Omental fat pad (tissue), 4 donors: Measurements from ENCODE around the gene KANSL1. TPM values are rescaled to one million over a fixed set of nuclear protein-coding genes. Genes with fewer than 3 reads are reported as not detected.
"Not testable (repeated sequence)": the region's sequence is repeated elsewhere in the genome, so short reads cannot be mapped to it uniquely, and the experiment has no call there.

Experiments
- ATAC-seq: fragments of 150-250 bp; one replicate; pipeline ENCODE4 v1.9.1; 2016; ENCODE audit warnings: mild to moderate bottlenecking, moderate library complexity; ENCODE audit not compliant: low FRiP score
- DNase-seq: peaks from one replicate; pipeline ENCODE4 v3.0.0-alpha.2; 2019; ENCODE audit warnings: low spot score
- total RNA-seq, 4 donors: library from RNA; depleted of rRNA; stranded (reverse); fragments of >200 nt; gene quantifications; one replicate each; pipeline ENCODE4 v1.1.0, GENCODE V29; 2016
- TF ChIP-seq, protein P1 (sequence below), 3 donors: fragments of 450-650 bp; IDR thresholded peaks; one replicate each; pipeline ENCODE4 v1.5.1; 2016 to 2017; ENCODE audit warnings: antibody characterized with exemption in 3 of 3, mild to moderate bottlenecking in 3 of 3, moderate library complexity in 2 of 3

The KANSL1 gene
- total RNA-seq, 4 donors from 2014 or later = 48.9 to 109 (median 57.4) TPM

DNA sequence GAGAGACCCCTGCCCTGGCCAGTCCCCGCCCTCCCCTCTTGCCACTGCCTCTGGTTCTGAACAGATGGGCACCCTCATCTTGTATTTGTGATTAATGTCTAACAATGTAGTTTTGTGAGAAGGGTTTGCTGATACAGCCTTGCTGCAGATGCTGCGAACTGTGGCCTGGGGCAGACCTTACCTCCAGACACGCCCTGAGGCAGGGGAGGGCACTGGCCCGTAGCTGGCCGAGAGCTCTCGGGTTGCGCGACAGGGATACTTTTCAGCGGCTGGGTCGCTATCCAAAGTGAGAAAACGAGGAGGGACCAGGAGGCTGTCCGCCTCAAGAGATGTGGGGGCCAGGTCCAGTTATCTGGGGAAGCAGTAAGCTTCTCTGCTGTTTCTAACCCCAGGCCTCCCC, 172.2 kb downstream of the KANSL1 start:
- ATAC-seq (no peak), DNase-seq (no peak)
- TF ChIP-seq, protein P1, sequence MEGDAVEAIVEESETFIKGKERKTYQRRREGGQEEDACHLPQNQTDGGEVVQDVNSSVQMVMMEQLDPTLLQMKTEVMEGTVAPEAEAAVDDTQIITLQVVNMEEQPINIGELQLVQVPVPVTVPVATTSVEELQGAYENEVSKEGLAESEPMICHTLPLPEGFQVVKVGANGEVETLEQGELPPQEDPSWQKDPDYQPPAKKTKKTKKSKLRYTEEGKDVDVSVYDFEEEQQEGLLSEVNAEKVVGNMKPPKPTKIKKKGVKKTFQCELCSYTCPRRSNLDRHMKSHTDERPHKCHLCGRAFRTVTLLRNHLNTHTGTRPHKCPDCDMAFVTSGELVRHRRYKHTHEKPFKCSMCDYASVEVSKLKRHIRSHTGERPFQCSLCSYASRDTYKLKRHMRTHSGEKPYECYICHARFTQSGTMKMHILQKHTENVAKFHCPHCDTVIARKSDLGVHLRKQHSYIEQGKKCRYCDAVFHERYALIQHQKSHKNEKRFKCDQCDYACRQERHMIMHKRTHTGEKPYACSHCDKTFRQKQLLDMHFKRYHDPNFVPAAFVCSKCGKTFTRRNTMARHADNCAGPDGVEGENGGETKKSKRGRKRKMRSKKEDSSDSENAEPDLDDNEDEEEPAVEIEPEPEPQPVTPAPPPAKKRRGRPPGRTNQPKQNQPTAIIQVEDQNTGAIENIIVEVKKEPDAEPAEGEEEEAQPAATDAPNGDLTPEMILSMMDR (IDR thresholded peaks at IDR 0.05) = no peak

DNA sequence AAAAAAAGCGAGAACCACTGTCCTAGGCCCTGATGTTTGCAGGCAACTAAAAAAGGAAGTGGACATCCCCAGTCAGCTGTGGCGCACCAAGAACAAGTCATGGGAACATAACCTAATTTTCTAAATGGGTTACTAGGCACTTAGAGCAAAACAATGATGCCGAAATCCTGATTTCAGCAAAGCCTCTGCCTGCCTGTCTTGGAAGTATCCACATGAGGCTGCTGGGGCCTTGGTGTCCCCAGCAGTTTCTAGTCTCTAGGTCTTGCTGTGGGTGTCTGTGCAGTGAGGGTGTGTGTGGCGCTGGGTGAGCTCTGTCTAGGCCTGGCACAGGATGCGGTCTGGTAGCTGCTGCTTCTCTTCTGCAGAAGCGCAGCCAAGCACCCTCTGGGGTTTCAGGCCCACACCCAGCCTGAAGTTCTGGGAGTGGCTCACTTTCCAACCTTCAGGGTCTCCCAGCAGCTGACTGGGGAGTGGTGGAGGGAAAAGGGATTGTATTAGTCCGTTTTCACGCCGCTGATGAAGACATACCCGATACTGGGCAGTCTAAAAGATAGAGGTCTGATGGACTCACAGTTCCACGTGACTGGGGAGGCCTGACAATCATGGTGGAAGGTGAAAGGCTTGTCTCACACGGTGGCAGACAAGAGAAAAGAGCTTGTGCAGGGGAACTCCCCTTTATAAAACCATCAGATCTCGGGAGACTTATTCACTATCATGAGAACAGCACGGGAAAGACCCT, 173.0 kb downstream of the KANSL1 start:
- ATAC-seq = no peak

GRCh38 chr17:46019408-46019925, 173.8 kb downstream of the KANSL1 start:
- DNase-seq = peak; percentile 1
- not testable (repeated sequence) for ATAC-seq

More for the DNA sequence above, 173.0 kb downstream of the KANSL1 start:
- peak; percentile 7 for DNase-seq
- TF ChIP-seq, protein P1 (IDR thresholded peaks at IDR 0.05) = no peak

GRCh38 chr17:46013502-46014165, 179.6 kb downstream of the KANSL1 start:
- TF ChIP-seq, protein P1 (IDR thresholded peaks at IDR 0.05) = no peak
- ATAC-seq (no peak), DNase-seq (no peak)

DNA sequence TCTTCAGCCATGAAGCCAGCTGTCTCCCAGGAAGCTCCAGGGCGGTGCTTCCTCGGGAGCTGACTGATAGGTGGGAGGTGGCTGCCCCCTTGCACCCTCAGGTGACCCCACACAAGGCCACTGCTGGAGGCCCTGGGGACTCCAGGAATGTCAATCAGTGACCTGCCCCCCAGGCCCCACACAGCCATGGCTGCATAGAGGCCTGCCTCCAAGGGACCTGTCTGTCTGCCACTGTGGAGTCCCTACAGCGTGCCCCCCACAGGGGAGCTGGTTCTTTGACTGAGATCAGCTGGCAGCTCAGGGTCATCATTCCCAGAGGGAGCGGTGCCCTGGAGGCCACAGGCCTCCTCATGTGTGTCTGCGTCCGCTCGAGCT, 180.1 kb downstream of the KANSL1 start:
- ATAC-seq (no peak), DNase-seq (no peak)
- TF ChIP-seq, protein P1 (IDR thresholded peaks at IDR 0.05) = no peak

- TF ChIP-seq, protein P1 (IDR thresholded peaks at IDR 0.05) = no peak
- no peak for ATAC-seq
- DNase-seq = no peak
Observed at GRCh38 chr17:46012506-46013079, 180.6 kb downstream of the KANSL1 start.

- ATAC-seq (no peak), DNase-seq (no peak)
- TF ChIP-seq, protein P1 (IDR thresholded peaks at IDR 0.05) = no peak
Observed at GRCh38 chr17:46011711-46012505, 181.3 kb downstream of the KANSL1 start.
